ENCODE results near the gene TMEM263.

DNA sequence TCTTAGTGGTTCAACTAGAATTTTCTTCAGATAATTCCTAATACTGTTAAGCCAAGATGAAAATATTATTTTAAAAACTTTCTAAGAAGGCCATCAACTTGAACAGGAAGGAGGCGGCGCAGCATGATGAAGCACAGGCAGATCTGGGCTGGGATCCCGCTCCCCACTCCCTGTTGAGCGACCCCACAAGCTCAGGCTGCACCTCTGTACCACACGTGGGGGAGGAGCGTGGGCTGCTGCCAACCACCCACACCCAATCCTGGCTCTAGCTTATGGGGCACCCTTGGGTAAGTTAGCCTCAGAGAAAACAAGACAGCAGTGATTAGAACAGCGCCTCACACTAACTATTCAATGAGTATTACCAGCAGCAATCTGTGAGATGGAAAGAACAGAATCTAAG is 25.2 kb downstream of the TMEM263 start:
- TF ChIP-seq POLR2A (IDR thresholded peaks at IDR 0.05): no peak
- TF ChIP-seq, protein P1, sequence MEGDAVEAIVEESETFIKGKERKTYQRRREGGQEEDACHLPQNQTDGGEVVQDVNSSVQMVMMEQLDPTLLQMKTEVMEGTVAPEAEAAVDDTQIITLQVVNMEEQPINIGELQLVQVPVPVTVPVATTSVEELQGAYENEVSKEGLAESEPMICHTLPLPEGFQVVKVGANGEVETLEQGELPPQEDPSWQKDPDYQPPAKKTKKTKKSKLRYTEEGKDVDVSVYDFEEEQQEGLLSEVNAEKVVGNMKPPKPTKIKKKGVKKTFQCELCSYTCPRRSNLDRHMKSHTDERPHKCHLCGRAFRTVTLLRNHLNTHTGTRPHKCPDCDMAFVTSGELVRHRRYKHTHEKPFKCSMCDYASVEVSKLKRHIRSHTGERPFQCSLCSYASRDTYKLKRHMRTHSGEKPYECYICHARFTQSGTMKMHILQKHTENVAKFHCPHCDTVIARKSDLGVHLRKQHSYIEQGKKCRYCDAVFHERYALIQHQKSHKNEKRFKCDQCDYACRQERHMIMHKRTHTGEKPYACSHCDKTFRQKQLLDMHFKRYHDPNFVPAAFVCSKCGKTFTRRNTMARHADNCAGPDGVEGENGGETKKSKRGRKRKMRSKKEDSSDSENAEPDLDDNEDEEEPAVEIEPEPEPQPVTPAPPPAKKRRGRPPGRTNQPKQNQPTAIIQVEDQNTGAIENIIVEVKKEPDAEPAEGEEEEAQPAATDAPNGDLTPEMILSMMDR (IDR thresholded peaks at IDR 0.05): no peak

Data from Peyer's patch (tissue), 4 donors.